Fibroblast of lung (primary cell): ENCODE measurements around the gene BACE1.

Experiments
- EZH2 ChIP-seq: IDR thresholded peaks from 2 replicates; pipeline ENCODE4 v1.5.1; 2012; ENCODE audit warnings: low read length, control low read depth, mild to moderate bottlenecking; ENCODE audit errors: missing control alignments
- TF ChIP-seq, protein P1 (sequence below), 2 donors: IDR thresholded peaks in 1 of 2; conservative IDR thresholded peaks in 1 of 2; 1 replicate in 1 of 2; 2 replicates in 1 of 2; pipeline ENCODE4 v1.5.1; 2011 to 2012; ENCODE audit warnings: low read length in 2 of 2, control low read depth in 1 of 2, inconsistent platforms in 1 of 2, low read depth in 1 of 2, mild to moderate bottlenecking in 1 of 2

DNA sequence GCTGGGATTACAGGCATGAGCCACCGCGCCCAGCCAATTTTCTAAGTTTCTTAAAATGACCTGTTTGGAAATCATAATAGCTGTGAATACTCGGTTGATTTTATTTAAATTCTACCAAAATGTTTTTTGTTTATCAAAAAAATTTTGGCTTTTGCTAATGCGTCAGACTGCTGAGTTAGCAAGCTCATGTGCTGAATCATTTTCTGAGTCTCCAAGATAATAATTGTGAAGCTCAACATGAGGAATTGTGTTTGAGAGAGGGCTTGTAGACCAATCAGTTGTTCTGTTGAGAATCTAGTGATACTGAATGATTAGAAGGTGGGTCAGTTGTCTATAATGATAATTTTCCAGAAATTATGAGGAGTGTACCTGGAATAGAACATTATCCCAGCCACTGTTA, 67.7 kb downstream of the BACE1 start:
- TF ChIP-seq EZH2, result no peak
- TF ChIP-seq, protein P1, sequence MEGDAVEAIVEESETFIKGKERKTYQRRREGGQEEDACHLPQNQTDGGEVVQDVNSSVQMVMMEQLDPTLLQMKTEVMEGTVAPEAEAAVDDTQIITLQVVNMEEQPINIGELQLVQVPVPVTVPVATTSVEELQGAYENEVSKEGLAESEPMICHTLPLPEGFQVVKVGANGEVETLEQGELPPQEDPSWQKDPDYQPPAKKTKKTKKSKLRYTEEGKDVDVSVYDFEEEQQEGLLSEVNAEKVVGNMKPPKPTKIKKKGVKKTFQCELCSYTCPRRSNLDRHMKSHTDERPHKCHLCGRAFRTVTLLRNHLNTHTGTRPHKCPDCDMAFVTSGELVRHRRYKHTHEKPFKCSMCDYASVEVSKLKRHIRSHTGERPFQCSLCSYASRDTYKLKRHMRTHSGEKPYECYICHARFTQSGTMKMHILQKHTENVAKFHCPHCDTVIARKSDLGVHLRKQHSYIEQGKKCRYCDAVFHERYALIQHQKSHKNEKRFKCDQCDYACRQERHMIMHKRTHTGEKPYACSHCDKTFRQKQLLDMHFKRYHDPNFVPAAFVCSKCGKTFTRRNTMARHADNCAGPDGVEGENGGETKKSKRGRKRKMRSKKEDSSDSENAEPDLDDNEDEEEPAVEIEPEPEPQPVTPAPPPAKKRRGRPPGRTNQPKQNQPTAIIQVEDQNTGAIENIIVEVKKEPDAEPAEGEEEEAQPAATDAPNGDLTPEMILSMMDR (conservative IDR thresholded peaks at IDR 0.05 in 1 of 2, IDR thresholded peaks at IDR 0.05 in 1 of 2; ENCODE audit: low read depth in 1 of 2, low read length in 2 of 2), result no peak
